ENCODE data around the gene TTC21A. TPM values are rescaled to one million over a fixed set of nuclear protein-coding genes. Genes with fewer than 3 reads are reported as not detected.

The TTC21A gene
- total RNA-seq, 5 donors from 2014 or later (not counting 1 experiment from before 2014, with no cell fraction given): 3.5 to 12.4 (median 5.4) TPM

DNA sequence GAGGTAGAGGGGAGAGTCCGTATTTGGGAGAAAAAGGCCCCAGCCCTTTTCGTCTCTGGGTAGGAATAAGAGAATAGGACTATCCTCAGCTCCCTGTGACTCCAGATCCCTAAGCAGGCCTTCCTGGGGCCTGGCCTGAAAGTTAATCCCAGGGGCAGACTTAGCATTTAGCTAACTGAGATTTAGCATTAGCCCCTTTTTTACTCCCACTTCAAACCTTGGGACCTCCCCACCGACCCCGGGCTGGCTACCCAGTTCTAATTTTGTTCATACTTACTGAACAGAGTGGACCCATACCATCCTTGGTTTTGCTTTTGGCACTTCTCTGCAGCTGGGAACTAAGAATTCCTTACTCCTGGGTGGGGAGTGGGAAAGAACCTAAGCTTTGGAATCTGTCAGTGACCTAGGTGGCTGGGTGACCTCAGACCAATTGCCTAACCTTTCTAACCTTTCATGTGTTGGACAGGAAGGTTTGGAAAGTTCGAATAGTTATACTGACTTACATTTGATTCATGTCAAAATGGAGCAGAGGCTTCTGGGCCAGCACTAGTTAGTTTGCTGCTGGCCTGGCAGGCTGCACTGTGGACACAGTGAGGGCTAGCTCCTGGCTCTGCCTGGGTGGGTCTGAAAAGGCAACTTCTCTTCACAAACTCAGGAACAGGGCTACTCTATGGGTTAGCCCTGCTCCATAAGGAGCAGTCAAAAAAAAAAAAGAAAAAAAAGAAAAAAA lies 11.6 kb downstream of the TTC21A start:
- H3K27ac ChIP-seq (ENCODE audit: low read length): no peak overlapping the region
- H3K27ac Mint-ChIP-seq: no peak overlapping the region
- H3K9me3 ChIP-seq: no peaks in the 10 kb centered on the region
- ChIA-PET POLR2A (interaction anchor here in 1 of 2 donors (0.7 kb wide), 1 partner anchor 1177 kb away, joined by 4 read pairs; no protein-coding TSS in a partner anchor), CTCF (interaction anchor here in 1 of 2 donors (0.7 kb wide), 1 partner anchor 11 kb away, joined by 3 read pairs; no protein-coding TSS in a partner anchor)
- H3K4me3 ChIP-seq (ENCODE audit: control insufficient read depth in 1 of 2, extremely low read depth in 1 of 2, low read length in 1 of 2): no peak overlapping the region
- H3K36me3 ChIP-seq (ENCODE audit: control insufficient read depth in 2 of 2, extremely low read depth in 1 of 2, insufficient read depth in 1 of 2, low read length in 1 of 2): no peaks in the 10 kb centered on the region
- WGBS (ENCODE audit: insufficient coverage): 80% methylated on average over 1 of the region's 5 CpGs
- H3K27me3 ChIP-seq (replicated peaks in 1 of 2; ENCODE audit: control insufficient read depth in 2 of 2, extremely low read depth in 1 of 2, insufficient read depth in 2 of 2, low read length in 1 of 2): peaks cover 0 to 9% of the 10 kb centered on the region in 2 experiments
- no peaks in the 10 kb centered on the region for H3K27me3 Mint-ChIP-seq
- ATAC-seq (replicated peaks in 1 of 4) (no peak), DNase-seq (no peak)
- no peak overlapping the region for H3K4me3 Mint-ChIP-seq
- peaks cover 0 to 7% (median 0%) of the 10 kb centered on the region in 3 donors for H3K4me1 Mint-ChIP-seq
- H3K4me1 ChIP-seq (ENCODE audit: control insufficient read depth in 1 of 2, extremely low read depth in 1 of 2, insufficient read depth in 2 of 2, low read length in 2 of 2): no peaks in the 10 kb centered on the region
- no peaks in the 10 kb centered on the region for H3K9me3 Mint-ChIP-seq
- H3K36me3 Mint-ChIP-seq: peaks cover 14% of the 10 kb centered on the region

- peaks cover 14% of the 10 kb centered on the region for H3K36me3 Mint-ChIP-seq
- Histone ChIP-seq H3K36me3 (ENCODE audit: control insufficient read depth in 2 of 2, extremely low read depth in 1 of 2, insufficient read depth in 1 of 2, low read length in 1 of 2) (no peaks in the 10 kb centered on the region), H3K27me3 (replicated peaks in 1 of 2; ENCODE audit: control insufficient read depth in 2 of 2, extremely low read depth in 1 of 2, insufficient read depth in 2 of 2, low read length in 1 of 2) (peaks cover 0 to 9% of the 10 kb centered on the region in 2 experiments), H3K9me3 (no peaks in the 10 kb centered on the region), H3K4me1 (ENCODE audit: control insufficient read depth in 1 of 2, extremely low read depth in 1 of 2, insufficient read depth in 2 of 2, low read length in 2 of 2) (no peaks in the 10 kb centered on the region), H3K27ac (ENCODE audit: low read length) (no peak overlapping the region), H3K4me3 (ENCODE audit: control insufficient read depth in 1 of 2, extremely low read depth in 1 of 2, low read length in 1 of 2) (no peak overlapping the region)
- H3K9me3 Mint-ChIP-seq: no peaks in the 10 kb centered on the region
- whole genome bisulfite sequencing (ENCODE audit: insufficient coverage): no CpG with 5 or more reads among the region's 2 CpGs
- ATAC-seq (replicated peaks in 1 of 4) (no peak), DNase-seq (no peak)
- H3K27ac Mint-ChIP-seq: no peak overlapping the region
- POLR2A ChIA-PET: no interaction called here
- H3K27me3 Mint-ChIP-seq: no peaks in the 10 kb centered on the region
- CTCF ChIA-PET: no interaction called here
- H3K4me1 Mint-ChIP-seq: peaks cover 3 to 11% (median 6%) of the 10 kb centered on the region in 3 donors
- H3K4me3 Mint-ChIP-seq: no peak overlapping the region
Measured at GRCh38 chr3:39121621-39122020, 14.1 kb downstream of the TTC21A start.

DNA sequence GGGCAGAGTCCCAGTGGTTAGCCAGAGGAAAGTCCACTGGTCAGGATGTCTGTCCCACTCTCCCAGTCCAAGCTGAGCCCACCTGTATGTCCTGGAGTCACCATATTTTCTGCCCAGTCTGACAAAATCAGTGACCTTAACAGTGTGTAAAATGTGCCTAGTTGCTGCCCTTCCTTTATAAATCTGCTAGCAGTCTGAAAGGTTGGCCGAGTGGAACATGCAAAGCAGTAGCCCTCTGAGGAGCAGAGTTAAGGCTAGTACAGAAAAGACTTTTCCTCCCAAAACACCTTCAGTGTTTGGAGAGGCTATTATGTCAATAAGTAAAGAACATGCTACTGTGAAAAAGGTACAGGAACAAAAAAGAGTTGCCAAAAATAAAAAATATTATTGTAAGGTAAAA lies 15.3 kb downstream of the TTC21A start:
- H3K9me3 Mint-ChIP-seq: no peaks in the 10 kb centered on the region
- H3K27me3 Mint-ChIP-seq: no peaks in the 10 kb centered on the region
- Histone ChIP-seq H3K36me3 (ENCODE audit: control insufficient read depth in 2 of 2, extremely low read depth in 1 of 2, insufficient read depth in 1 of 2, low read length in 1 of 2) (no peaks in the 10 kb centered on the region), H3K9me3 (no peaks in the 10 kb centered on the region), H3K27me3 (replicated peaks in 1 of 2; ENCODE audit: control insufficient read depth in 2 of 2, extremely low read depth in 1 of 2, insufficient read depth in 2 of 2, low read length in 1 of 2) (peaks cover 0 to 9% of the 10 kb centered on the region in 2 experiments), H3K27ac (ENCODE audit: low read length) (no peak overlapping the region), H3K4me1 (ENCODE audit: control insufficient read depth in 1 of 2, extremely low read depth in 1 of 2, insufficient read depth in 2 of 2, low read length in 2 of 2) (peaks cover 5 to 10% of the 10 kb centered on the region in 2 experiments), H3K4me3 (ENCODE audit: control insufficient read depth in 1 of 2, extremely low read depth in 1 of 2, low read length in 1 of 2) (no peak overlapping the region)
- ATAC-seq (replicated peaks in 1 of 4) (no peak), DNase-seq (no peak)
- no peak overlapping the region for H3K27ac Mint-ChIP-seq
- ChIA-PET CTCF (no interaction called here), POLR2A (no interaction called here)
- no peak overlapping the region for H3K4me3 Mint-ChIP-seq
- peaks cover 10% of the 10 kb centered on the region for H3K36me3 Mint-ChIP-seq
- no CpG with 5 or more reads among the region's 1 CpG for WGBS (ENCODE audit: insufficient coverage)
- peaks cover 15 to 22% (median 18%) of the 10 kb centered on the region in 3 donors for H3K4me1 Mint-ChIP-seq

- 83% methylated on average over 3 of the region's 5 CpGs for WGBS (ENCODE audit: insufficient coverage)
- no peak for DNase-seq
- Histone ChIP-seq H3K4me3 (ENCODE audit: control insufficient read depth in 1 of 2, extremely low read depth in 1 of 2, low read length in 1 of 2) (no peak overlapping the region), H3K27ac (ENCODE audit: low read length) (no peak overlapping the region), H3K36me3 (ENCODE audit: control insufficient read depth in 2 of 2, extremely low read depth in 1 of 2, insufficient read depth in 1 of 2, low read length in 1 of 2) (no peaks in the 10 kb centered on the region), H3K27me3 (replicated peaks in 1 of 2; ENCODE audit: control insufficient read depth in 2 of 2, extremely low read depth in 1 of 2, insufficient read depth in 2 of 2, low read length in 1 of 2) (peaks cover 0 to 9% of the 10 kb centered on the region in 2 experiments), H3K9me3 (no peaks in the 10 kb centered on the region), H3K4me1 (ENCODE audit: control insufficient read depth in 1 of 2, extremely low read depth in 1 of 2, insufficient read depth in 2 of 2, low read length in 2 of 2) (peaks cover 10 to 21% of the 10 kb centered on the region in 2 experiments)
- no peak overlapping the region for H3K27ac Mint-ChIP-seq
- no peak overlapping the region for H3K4me3 Mint-ChIP-seq
- no peaks in the 10 kb centered on the region for H3K27me3 Mint-ChIP-seq
- peaks cover 24 to 33% (median 25%) of the 10 kb centered on the region in 3 donors for H3K4me1 Mint-ChIP-seq
- no peaks in the 10 kb centered on the region for H3K9me3 Mint-ChIP-seq
- ChIA-PET CTCF (interaction anchor here (0.6 to 4.3 kb wide), 4 partner anchors 50 to 164 kb away, joined by 4 to 36 read pairs (median 11); no protein-coding TSS in a partner anchor), POLR2A (no interaction called here)
- H3K36me3 Mint-ChIP-seq: peaks cover 4% of the 10 kb centered on the region
- no peak for ATAC-seq (replicated peaks in 1 of 4)
Measured at GRCh38 chr3:39124876-39125840, 17.7 kb downstream of the TTC21A start.

GRCh38 chr3:39125841-39126500 lies 18.5 kb downstream of the TTC21A start:
- Mint-ChIP-seq H3K36me3 (peaks cover 4% of the 10 kb centered on the region), H3K27me3 (no peaks in the 10 kb centered on the region), H3K4me3 (no peak overlapping the region), H3K27ac (no peak overlapping the region), H3K9me3 (no peaks in the 10 kb centered on the region), H3K4me1 (peaks cover 24 to 33% (median 25%) of the 10 kb centered on the region in 3 donors)
- 83% methylated on average over 8 of the region's 12 CpGs for WGBS (ENCODE audit: insufficient coverage)
- ChIA-PET POLR2A (interaction anchor here in 1 of 2 donors (0.6 kb wide), 1 partner anchor 10 kb away, joined by 3 read pairs; no protein-coding TSS in a partner anchor), CTCF (interaction anchor here (0.6 to 4.3 kb wide), 6 partner anchors 8 to 1875 kb away, joined by 3 to 36 read pairs (median 8); no protein-coding TSS in a partner anchor)
- H3K9me3 ChIP-seq: no peaks in the 10 kb centered on the region
- H3K4me1 ChIP-seq (ENCODE audit: control insufficient read depth in 1 of 2, extremely low read depth in 1 of 2, insufficient read depth in 2 of 2, low read length in 2 of 2): peaks cover 10 to 21% of the 10 kb centered on the region in 2 experiments
- peaks cover 0 to 5% of the 10 kb centered on the region in 2 experiments for H3K27me3 ChIP-seq (replicated peaks in 1 of 2; ENCODE audit: control insufficient read depth in 2 of 2, extremely low read depth in 1 of 2, insufficient read depth in 2 of 2, low read length in 1 of 2)
- no peaks in the 10 kb centered on the region for H3K36me3 ChIP-seq (ENCODE audit: control insufficient read depth in 2 of 2, extremely low read depth in 1 of 2, insufficient read depth in 1 of 2, low read length in 1 of 2)
- ATAC-seq (replicated peaks in 1 of 4) (no peak), DNase-seq (no peak)
- no peak overlapping the region for H3K27ac ChIP-seq (ENCODE audit: low read length)
- no peak overlapping the region for H3K4me3 ChIP-seq (ENCODE audit: control insufficient read depth in 1 of 2, extremely low read depth in 1 of 2, low read length in 1 of 2)

All from T-cell (primary cell).